Left lung (tissue), 10 donors: Measurements from ENCODE around the gene PCSK5. TPM values are rescaled to one million over a fixed set of nuclear protein-coding genes. Genes with fewer than 3 reads are reported as not detected.

ENCODE experiments used
- ATAC-seq: fragments of 200-7000 bp; cut with Tn5 transposase; one replicate; pipeline ENCODE4 v1.9.1; 2020; ENCODE audit warnings: moderate library complexity
- DNase-seq, 4 donors: peaks; one replicate each; pipeline ENCODE4 v3.0.0-alpha.2; 2013 to 2020
- H3K27ac ChIP-seq, 2 donors: fragments of 200-600 bp; sonication (generic) in 1 of 2; one replicate each; pipeline versions ENCODE4 v1.5.0 to v1.8.0; 2020 to 2021
- H3K27me3 ChIP-seq, 2 donors: fragments of 200-600 bp; sonication (generic) in 1 of 2; one replicate each; pipeline versions ENCODE4 v1.5.0 to v1.8.0; 2020 to 2021
- H3K36me3 ChIP-seq, 2 donors: fragments of 200-600 bp; sonication (generic) in 1 of 2; one replicate each; pipeline versions ENCODE4 v1.5.0 to v1.8.0; 2020 to 2021
- H3K4me1 ChIP-seq, 2 donors: fragments of 200-600 bp; one replicate each; pipeline ENCODE4 v1.8.0; 2021
- H3K4me3 ChIP-seq, 2 donors: fragments of 200-600 bp; sonication (generic) in 1 of 2; one replicate each; pipeline versions ENCODE4 v1.5.0 to v1.8.0; 2020 to 2021; ENCODE audit warnings: mild to moderate bottlenecking in 1 of 2
- H3K9me3 ChIP-seq, 2 donors: fragments of 200-600 bp; sonication (generic) in 1 of 2; one replicate each; pipeline versions ENCODE4 v1.5.0 to v1.8.0; 2020 to 2021
- intact Hi-C, 2 donors: fragments of 100-400 bp; cut with DNase I; formaldehyde crosslinking; loops; one replicate each; pipeline versions ENCODE4 v1.11.2 to v1.14.2; 2022
- polyA plus RNA-seq, 6 donors: library from polyadenylated mRNA; unstranded; fragments of 120-200 nt; gene quantifications; one replicate each; pipeline ENCODE4 v1.2.1, GENCODE V29; 2013; ENCODE audit not compliant: insufficient read length in 6 of 6
- total RNA-seq, 2 donors: library from RNA; stranded (reverse); fragmentation: NEBNext Ultra II Directional; extraction: Animal tissue kit (Norgen Biotek cat#: 25700); gene quantifications; one replicate each; pipeline ENCODE4 v1.2.1, GENCODE V29; 2021
- TF ChIP-seq, protein P1 (sequence below), 2 donors: fragments of 200-600 bp; sonication (generic) in 1 of 2; IDR thresholded peaks; one replicate each; pipeline versions ENCODE4 v1.5.0 to v1.8.0; 2021; ENCODE audit warnings: antibody characterized with exemption in 2 of 2
- donor health status: DM: no; HTN: yes; CAD: no.
- donor health status: DM: no; HTN: no; CAD: no.

The PCSK5 gene
- total and polyA plus RNA-seq, 8 donors, result 6.8 to 20.3 (median 11.3) TPM

DNA sequence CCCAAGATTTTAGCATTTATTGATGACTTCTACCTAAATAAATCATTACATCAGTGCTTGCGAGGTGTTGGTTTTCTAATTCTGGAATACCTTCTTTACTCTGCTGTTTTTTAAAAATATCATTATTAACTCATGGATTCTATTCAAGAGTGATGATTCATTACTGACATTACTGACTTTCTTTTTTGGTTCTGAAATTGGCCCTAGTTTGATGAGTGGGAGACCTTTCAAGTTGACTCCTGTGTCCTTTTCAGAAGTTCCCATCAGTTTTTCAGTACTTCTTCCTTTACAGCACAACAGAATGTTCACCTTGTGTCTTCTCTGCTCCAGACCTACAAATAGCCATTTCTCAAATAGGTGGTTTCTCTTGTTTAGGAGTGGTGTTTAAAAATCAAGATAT lies 114.1 kb downstream of the PCSK5 start:
- Histone ChIP-seq H3K27ac (no peak overlapping the region), H3K27me3 (no peaks in the 10 kb centered on the region), H3K4me1 (no peaks in the 10 kb centered on the region), H3K4me3 (no peak overlapping the region), H3K36me3 (no peaks in the 10 kb centered on the region), H3K9me3 (no peaks in the 10 kb centered on the region)
- TF ChIP-seq, protein P1, sequence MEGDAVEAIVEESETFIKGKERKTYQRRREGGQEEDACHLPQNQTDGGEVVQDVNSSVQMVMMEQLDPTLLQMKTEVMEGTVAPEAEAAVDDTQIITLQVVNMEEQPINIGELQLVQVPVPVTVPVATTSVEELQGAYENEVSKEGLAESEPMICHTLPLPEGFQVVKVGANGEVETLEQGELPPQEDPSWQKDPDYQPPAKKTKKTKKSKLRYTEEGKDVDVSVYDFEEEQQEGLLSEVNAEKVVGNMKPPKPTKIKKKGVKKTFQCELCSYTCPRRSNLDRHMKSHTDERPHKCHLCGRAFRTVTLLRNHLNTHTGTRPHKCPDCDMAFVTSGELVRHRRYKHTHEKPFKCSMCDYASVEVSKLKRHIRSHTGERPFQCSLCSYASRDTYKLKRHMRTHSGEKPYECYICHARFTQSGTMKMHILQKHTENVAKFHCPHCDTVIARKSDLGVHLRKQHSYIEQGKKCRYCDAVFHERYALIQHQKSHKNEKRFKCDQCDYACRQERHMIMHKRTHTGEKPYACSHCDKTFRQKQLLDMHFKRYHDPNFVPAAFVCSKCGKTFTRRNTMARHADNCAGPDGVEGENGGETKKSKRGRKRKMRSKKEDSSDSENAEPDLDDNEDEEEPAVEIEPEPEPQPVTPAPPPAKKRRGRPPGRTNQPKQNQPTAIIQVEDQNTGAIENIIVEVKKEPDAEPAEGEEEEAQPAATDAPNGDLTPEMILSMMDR (IDR thresholded peaks at IDR 0.05), result no peak
- DNase-seq, result no peak
- no peak for ATAC-seq
- intact Hi-C loops, result no loop called here

DNA sequence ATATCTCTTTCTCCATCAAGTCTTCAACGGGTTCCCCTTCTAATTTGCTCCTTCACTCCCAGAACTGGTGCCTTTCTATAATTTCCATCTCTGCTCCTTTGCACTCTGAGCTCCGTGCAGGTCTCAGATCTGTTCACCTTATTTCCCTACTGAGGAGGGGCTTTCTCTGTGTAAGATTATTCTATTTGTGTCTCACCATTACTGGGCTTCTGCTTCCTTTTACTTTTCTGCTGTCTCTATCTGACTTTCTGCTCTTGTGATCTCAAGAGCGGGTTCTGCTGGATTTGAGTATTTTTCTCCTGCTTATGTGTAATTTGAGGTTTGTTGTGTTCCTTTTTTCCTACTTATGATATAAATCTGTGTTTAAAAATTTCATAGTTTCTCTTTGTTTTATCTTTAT lies 117.5 kb downstream of the PCSK5 start:
- Histone ChIP-seq H3K4me1 (no peaks in the 10 kb centered on the region), H3K27ac (no peak overlapping the region), H3K4me3 (no peak overlapping the region), H3K9me3 (no peaks in the 10 kb centered on the region), H3K36me3 (no peaks in the 10 kb centered on the region), H3K27me3 (no peaks in the 10 kb centered on the region)
- ATAC-seq (no peak), DNase-seq (no peak)
- intact Hi-C loops, result no loop called here
- TF ChIP-seq, protein P1 (IDR thresholded peaks at IDR 0.05), result no peak

DNA sequence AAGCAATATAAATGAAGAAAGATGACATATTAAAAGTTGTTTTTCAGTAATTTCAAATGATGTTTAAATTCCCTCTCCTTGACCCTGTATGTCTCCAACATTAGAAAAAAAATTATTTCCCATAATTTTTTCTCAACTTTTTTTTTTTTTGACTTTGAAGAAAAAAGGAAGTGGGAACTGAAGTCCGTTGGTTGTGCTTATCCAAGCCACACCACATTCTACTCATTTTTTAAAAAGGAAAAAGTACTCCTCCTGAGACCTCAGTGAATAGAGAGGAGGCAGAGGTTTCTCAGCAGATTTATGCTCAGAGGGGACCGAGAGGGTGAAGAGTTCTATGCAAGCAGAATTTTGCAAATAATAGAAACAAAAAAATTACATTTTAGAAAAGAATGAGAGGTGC lies 123.3 kb downstream of the PCSK5 start:
- no peaks in the 10 kb centered on the region for H3K27me3 ChIP-seq
- ATAC-seq (no peak), DNase-seq (no peak)
- H3K36me3 ChIP-seq, result no peaks in the 10 kb centered on the region
- intact Hi-C loops, result no loop called here
- H3K4me3 ChIP-seq, result no peak overlapping the region
- H3K4me1 ChIP-seq, result no peaks in the 10 kb centered on the region
- TF ChIP-seq, protein P1 (IDR thresholded peaks at IDR 0.05), result no peak
- H3K27ac ChIP-seq, result no peak overlapping the region
- no peaks in the 10 kb centered on the region for H3K9me3 ChIP-seq

- H3K9me3 ChIP-seq, result no peaks in the 10 kb centered on the region
- TF ChIP-seq, protein P1 (IDR thresholded peaks at IDR 0.05), result no peak
- ATAC-seq, result peak; percentile 90
- H3K27me3 ChIP-seq, result no peaks in the 10 kb centered on the region
- peak in 2 of 4 donors; percentile 36 to 39 for DNase-seq
- H3K36me3 ChIP-seq, result no peaks in the 10 kb centered on the region
- H3K4me3 ChIP-seq, result no peak overlapping the region
- intact Hi-C loops, result no loop called here
- H3K4me1 ChIP-seq, result no peaks in the 10 kb centered on the region
- no peak overlapping the region for H3K27ac ChIP-seq
Measured at GRCh38 chr9:76018235-76018634, 127.8 kb downstream of the PCSK5 start.

- Histone ChIP-seq H3K36me3 (no peaks in the 10 kb centered on the region), H3K4me3 (no peak overlapping the region), H3K27ac (no peak overlapping the region), H3K27me3 (no peaks in the 10 kb centered on the region), H3K9me3 (no peaks in the 10 kb centered on the region), H3K4me1 (no peaks in the 10 kb centered on the region)
- ATAC-seq (peak; percentile 52), DNase-seq (no peak)
- intact Hi-C loops, result no loop called here
- TF ChIP-seq, protein P1 (IDR thresholded peaks at IDR 0.05), result no peak
Measured at GRCh38 chr9:76018761-76019160, 128.3 kb downstream of the PCSK5 start.
